Left ventricle myocardium inferior (tissue), 1 donor: ENCODE measurements around the gene ZFHX2. TPM values are rescaled to one million over a fixed set of nuclear protein-coding genes. Genes with fewer than 3 reads are reported as not detected.

Experiments
- DNase-seq: peaks from one replicate; pipeline ENCODE4 v3.0.0-alpha.2; 2020
- H3K27ac ChIP-seq: fragments of 200-600 bp; replicated peaks from 2 replicates; pipeline ENCODE4 v1.8.0; 2021
- H3K27me3 ChIP-seq: fragments of 200-600 bp; 2 replicates; pipeline ENCODE4 v1.8.0; 2021; ENCODE audit warnings: low read depth
- H3K36me3 ChIP-seq: fragments of 200-600 bp; 2 replicates; pipeline ENCODE4 v1.8.0; 2021
- H3K4me1 ChIP-seq: fragments of 200-600 bp; 2 replicates; pipeline ENCODE4 v1.8.0; 2021
- H3K4me3 ChIP-seq: fragments of 200-600 bp; 2 replicates; pipeline ENCODE4 v1.8.0; 2021; ENCODE audit warnings: mild to moderate bottlenecking, moderate library complexity
- H3K9me3 ChIP-seq: fragments of 200-600 bp; replicated peaks from 2 replicates; pipeline ENCODE4 v1.8.0; 2021
- CTCF ChIP-seq: fragments of 200-600 bp; IDR thresholded peaks from 2 replicates; pipeline ENCODE4 v1.8.0; 2021; ENCODE audit warnings: antibody characterized with exemption, mild to moderate bottlenecking, borderline replicate concordance
- intact Hi-C: fragments of 100-400 bp; cut with micrococcal nuclease; formaldehyde crosslinking; loops from one replicate; pipeline ENCODE4 v1.11.0; 2022
- total RNA-seq: library from RNA; stranded (reverse); fragmentation: NEBNext Ultra II Directional; extraction: Animal tissue kit (Norgen Biotek cat#: 25700); gene quantifications from one replicate; pipeline ENCODE4 v1.2.1, GENCODE V29; 2021
- donor health status: DM: no; HTN: yes; CAD: no; lungs with severe emphysema.

ZFHX2 gene
- total RNA-seq, 1 donor from 2014 or later, result 0.74 TPM

GRCh38 chr14:23550131-23550811 is 1.3 kb downstream of the ZFHX2 start:
- H3K27ac ChIP-seq, result no peak overlapping the region
- peak overlapping the region; percentile 77 for H3K4me3 ChIP-seq
- intact Hi-C loops, result no loop called here
- TF ChIP-seq CTCF, result no peak
- peaks cover 35% of the 10 kb centered on the region for H3K4me1 ChIP-seq
- H3K27me3 ChIP-seq, result peaks cover 7% of the 10 kb centered on the region
- no peaks in the 10 kb centered on the region for H3K36me3 ChIP-seq
- no peaks in the 10 kb centered on the region for H3K9me3 ChIP-seq
- DNase-seq, result no peak

- Histone ChIP-seq H3K36me3 (no peaks in the 10 kb centered on the region), H3K4me1 (peaks cover 37% of the 10 kb centered on the region), H3K4me3 (no peak overlapping the region), H3K9me3 (no peaks in the 10 kb centered on the region), H3K27me3 (peaks cover 7% of the 10 kb centered on the region), H3K27ac (no peak overlapping the region)
- no peak for DNase-seq
- no peak for TF ChIP-seq CTCF
- intact Hi-C loops, result no loop called here
These were observed 2.9 kb downstream of the ZFHX2 start for GRCh38 chr14:23548351-23549318.

- TF ChIP-seq CTCF, result no peak
- Histone ChIP-seq H3K9me3 (no peaks in the 10 kb centered on the region), H3K27me3 (peaks cover 7% of the 10 kb centered on the region), H3K27ac (no peak overlapping the region), H3K4me1 (peaks cover 37% of the 10 kb centered on the region), H3K36me3 (no peaks in the 10 kb centered on the region), H3K4me3 (no peak overlapping the region)
- DNase-seq, result no peak
- intact Hi-C loops, result no loop called here
These were observed 3.6 kb downstream of the ZFHX2 start for GRCh38 chr14:23547924-23548323.

GRCh38 chr14:23546450-23547035 is 5.0 kb downstream of the ZFHX2 start:
- H3K27ac ChIP-seq, result peak overlapping the region; percentile 73
- TF ChIP-seq CTCF, result no peak
- peaks cover 31% of the 10 kb centered on the region for H3K4me1 ChIP-seq
- intact Hi-C loops, result no loop called here
- no peak overlapping the region for H3K4me3 ChIP-seq
- H3K9me3 ChIP-seq, result no peaks in the 10 kb centered on the region
- H3K27me3 ChIP-seq, result peaks cover 7% of the 10 kb centered on the region
- DNase-seq, result no peak
- no peaks in the 10 kb centered on the region for H3K36me3 ChIP-seq

GRCh38 chr14:23545740-23546365 is 5.7 kb downstream of the ZFHX2 start:
- intact Hi-C loops, result no loop called here
- H3K36me3 ChIP-seq, result no peaks in the 10 kb centered on the region
- H3K27ac ChIP-seq, result peak overlapping the region; percentile 73
- H3K27me3 ChIP-seq, result peaks cover 7% of the 10 kb centered on the region
- DNase-seq, result no peak
- H3K9me3 ChIP-seq, result no peaks in the 10 kb centered on the region
- H3K4me3 ChIP-seq, result no peak overlapping the region
- no peak for TF ChIP-seq CTCF
- peaks cover 25% of the 10 kb centered on the region for H3K4me1 ChIP-seq
